Epithelial cell of proximal tubule (primary cell): Measurements from ENCODE around the gene TLE7. TPM values are rescaled to one million over a fixed set of nuclear protein-coding genes. Genes with fewer than 3 reads are reported as not detected.

Source experiments
- DNase-seq: peaks from one replicate; pipeline ENCODE4 v3.0.0-alpha.2; 2011; ENCODE audit warnings: low read depth
- H3K4me3 ChIP-seq: 2 replicates; pipeline ENCODE4 v1.5.1; 2011; ENCODE audit warnings: low read depth, mild to moderate bottlenecking, low read length
- total RNA-seq: library from RNA; depleted of rRNA; stranded (reverse); fragments of >200 nt; gene quantifications from 2 replicates; pipeline ENCODE4 v1.2.3, GENCODE V29; 2015
- TF ChIP-seq, protein P1 (sequence below): conservative IDR thresholded peaks from 2 replicates; pipeline ENCODE4 v1.5.1; 2012; ENCODE audit warnings: low read depth, mild to moderate bottlenecking, low read length

TLE7 gene
- total RNA-seq, 1 donor from 2014 or later, result not detected

DNA sequence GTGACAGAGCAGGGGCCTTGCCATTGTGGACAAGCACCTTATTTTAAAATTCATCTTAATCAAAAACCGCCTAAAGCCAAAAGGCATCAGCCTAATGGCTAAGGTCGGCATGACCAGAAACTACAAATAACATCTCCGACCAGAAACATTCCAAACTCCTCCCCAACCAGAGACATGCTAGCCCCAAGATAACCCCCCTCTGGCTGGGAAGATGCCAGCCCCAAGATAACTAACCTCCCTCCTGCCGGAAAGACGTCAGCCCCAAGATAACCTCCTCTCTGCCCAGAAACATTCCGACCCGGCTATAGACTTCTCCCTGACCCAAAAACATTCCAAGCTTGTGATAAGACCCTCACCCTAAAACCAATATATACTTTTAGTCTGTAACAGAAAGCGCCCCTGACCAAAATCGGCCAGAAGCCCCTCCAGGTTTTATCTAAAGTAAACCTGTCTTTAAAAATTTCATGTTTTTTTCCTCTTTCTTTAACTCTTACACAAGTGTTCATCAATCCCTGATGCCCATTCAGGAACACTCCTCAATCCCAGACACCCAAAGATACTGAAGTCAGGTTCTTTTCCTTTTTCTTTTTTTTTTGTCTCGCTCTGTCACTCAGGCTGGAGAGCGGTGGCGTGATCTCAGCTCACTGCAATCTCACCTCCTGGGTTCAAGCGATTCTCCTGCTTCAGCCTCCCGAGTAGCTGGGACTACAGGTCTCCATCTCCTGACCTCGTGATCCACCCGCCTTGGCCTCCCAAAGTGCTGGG is 32.7 kb downstream of the TLE7 start:
- no peak for DNase-seq
- H3K4me3 ChIP-seq, result no peak overlapping the region
- TF ChIP-seq, protein P1, sequence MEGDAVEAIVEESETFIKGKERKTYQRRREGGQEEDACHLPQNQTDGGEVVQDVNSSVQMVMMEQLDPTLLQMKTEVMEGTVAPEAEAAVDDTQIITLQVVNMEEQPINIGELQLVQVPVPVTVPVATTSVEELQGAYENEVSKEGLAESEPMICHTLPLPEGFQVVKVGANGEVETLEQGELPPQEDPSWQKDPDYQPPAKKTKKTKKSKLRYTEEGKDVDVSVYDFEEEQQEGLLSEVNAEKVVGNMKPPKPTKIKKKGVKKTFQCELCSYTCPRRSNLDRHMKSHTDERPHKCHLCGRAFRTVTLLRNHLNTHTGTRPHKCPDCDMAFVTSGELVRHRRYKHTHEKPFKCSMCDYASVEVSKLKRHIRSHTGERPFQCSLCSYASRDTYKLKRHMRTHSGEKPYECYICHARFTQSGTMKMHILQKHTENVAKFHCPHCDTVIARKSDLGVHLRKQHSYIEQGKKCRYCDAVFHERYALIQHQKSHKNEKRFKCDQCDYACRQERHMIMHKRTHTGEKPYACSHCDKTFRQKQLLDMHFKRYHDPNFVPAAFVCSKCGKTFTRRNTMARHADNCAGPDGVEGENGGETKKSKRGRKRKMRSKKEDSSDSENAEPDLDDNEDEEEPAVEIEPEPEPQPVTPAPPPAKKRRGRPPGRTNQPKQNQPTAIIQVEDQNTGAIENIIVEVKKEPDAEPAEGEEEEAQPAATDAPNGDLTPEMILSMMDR, result no peak

- TF ChIP-seq, protein P1, result no peak
- no peak overlapping the region for H3K4me3 ChIP-seq
- no peak for DNase-seq
Observed at GRCh38 chr16:71408536-71408935, 33.3 kb downstream of the TLE7 start.

DNA sequence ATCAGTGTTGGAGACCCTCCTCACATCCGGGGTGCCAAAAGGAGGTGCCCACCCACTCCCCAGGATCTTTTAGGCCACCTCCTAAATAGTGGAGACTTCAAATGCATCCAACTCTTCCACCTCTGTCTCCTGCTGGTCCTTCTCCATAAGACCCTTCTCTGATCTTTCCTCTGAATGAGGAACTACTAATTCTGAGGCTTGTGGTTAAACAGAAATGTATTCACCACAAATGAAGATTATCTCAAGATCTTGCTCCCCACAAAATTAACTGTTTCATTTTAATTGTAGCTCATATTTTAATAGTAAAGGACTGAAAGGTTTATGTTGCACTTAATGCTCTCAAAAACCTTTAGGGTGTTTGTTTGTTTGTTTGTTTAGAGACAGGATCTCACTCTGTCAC is 34.1 kb downstream of the TLE7 start:
- no peak overlapping the region for H3K4me3 ChIP-seq
- no peak for DNase-seq
- TF ChIP-seq, protein P1, result no peak

DNA sequence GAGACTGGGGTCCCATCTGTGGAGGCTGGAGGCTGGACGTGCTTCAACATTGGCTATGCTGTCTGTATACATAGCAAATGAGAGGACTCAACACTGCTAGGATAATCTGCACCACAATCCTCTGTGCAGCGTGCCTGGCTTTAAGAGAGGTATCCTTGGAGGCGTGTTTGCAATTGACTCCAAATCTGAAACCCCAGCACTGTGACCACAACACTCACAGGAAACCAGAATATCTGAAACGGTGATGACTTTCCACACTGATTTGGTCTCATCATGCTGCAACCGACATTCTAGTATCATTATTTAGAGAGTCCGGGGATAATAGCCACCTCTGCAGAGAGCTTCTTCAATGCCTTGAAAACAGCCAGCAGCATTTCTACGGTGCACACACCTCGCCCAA is 35.1 kb downstream of the TLE7 start:
- DNase-seq, result no peak
- TF ChIP-seq, protein P1, result no peak
- H3K4me3 ChIP-seq, result no peak overlapping the region

DNA sequence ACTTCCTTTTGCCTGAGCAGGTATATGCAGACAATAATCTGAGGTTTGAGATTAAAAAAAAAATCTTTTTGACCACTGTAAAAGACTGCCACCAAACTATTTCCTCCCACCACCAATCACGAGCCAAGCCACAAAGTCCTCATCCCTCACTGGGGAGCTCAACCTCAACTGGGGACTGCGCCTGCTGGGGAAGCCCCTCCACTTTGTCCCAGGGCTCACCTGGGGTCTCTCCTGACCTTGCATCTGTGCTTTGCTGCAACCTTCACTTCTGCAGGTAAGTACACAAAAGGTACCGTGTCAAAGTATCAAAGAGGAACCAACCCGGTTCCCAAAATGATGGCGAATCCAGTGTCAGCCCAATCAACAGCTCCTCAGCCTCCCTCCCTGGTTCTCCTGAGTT is 35.5 kb downstream of the TLE7 start:
- no peak overlapping the region for H3K4me3 ChIP-seq
- TF ChIP-seq, protein P1, result no peak
- no peak for DNase-seq

- TF ChIP-seq, protein P1, result no peak
- H3K4me3 ChIP-seq, result no peak overlapping the region
Observed at GRCh38 chr16:71404364-71404763, 37.5 kb downstream of the TLE7 start.

GRCh38 chr16:71402674-71403073 is 39.2 kb downstream of the TLE7 start:
- H3K4me3 ChIP-seq, result no peak overlapping the region
- no peak for DNase-seq
- TF ChIP-seq, protein P1, result no peak

More at GRCh38 chr16:71404364-71404763, 37.5 kb downstream of the TLE7 start:
- DNase-seq, result no peak
